SJSA1 (cell line): Measurements from ENCODE around the gene NADSYN1. TPM values are rescaled to one million over a fixed set of nuclear protein-coding genes. Genes with fewer than 3 reads are reported as not detected.

ENCODE experiments used
- DNase-seq, 2 experiments: peaks; one replicate each; pipeline ENCODE4 v3.0.0-alpha.2; 2015 to 2020; ENCODE audit warnings: low spot score in 2 of 2, low read depth in 1 of 2
- H3K27ac ChIP-seq: fragments of 250-450 bp; sonication (Bioruptor Pico); 2 replicates; pipeline ENCODE4 v1.5.1; 2020; ENCODE audit warnings: mild to moderate bottlenecking, moderate library complexity
- H3K27me3 ChIP-seq: fragments of 250-450 bp; sonication (Bioruptor Pico); replicated peaks from 2 replicates; pipeline ENCODE4 v1.5.1; 2020; ENCODE audit warnings: mild to moderate bottlenecking, moderate library complexity
- H3K36me3 ChIP-seq: fragments of 250-450 bp; sonication (Bioruptor Pico); 2 replicates; pipeline ENCODE4 v1.5.1; 2020; ENCODE audit warnings: mild to moderate bottlenecking
- H3K4me1 ChIP-seq: fragments of 250-450 bp; sonication (Bioruptor Pico); replicated peaks from 2 replicates; pipeline ENCODE4 v1.6.1; 2021; ENCODE audit warnings: mild to moderate bottlenecking
- H3K4me3 ChIP-seq: fragments of 250-450 bp; sonication (Bioruptor Pico); 2 replicates; pipeline ENCODE4 v1.5.1; 2020; ENCODE audit warnings: mild to moderate bottlenecking
- H3K9me3 ChIP-seq: fragments of 250-450 bp; sonication (Bioruptor Pico); replicated peaks from 2 replicates; pipeline ENCODE4 v1.5.1; 2020; ENCODE audit warnings: mild to moderate bottlenecking
- total RNA-seq: library from RNA; depleted of rRNA; stranded (reverse); fragments of >200 nt; shearing (Covaris generic); gene quantifications from 2 replicates; pipeline ENCODE4 v1.2.3, GENCODE V29; 2014

The NADSYN1 gene
- total RNA-seq, 1 experiment from 2014 or later: 26.1 TPM

- 0 out of 2 replicates have a peak, but pooled peaks cover 3% of the 10 kb centered on the region for H3K4me1 ChIP-seq
- no peaks in the 10 kb centered on the region for H3K27me3 ChIP-seq
- H3K36me3 ChIP-seq: no peaks in the 10 kb centered on the region
- no peak overlapping the region for H3K27ac ChIP-seq
- H3K4me3 ChIP-seq: no peak overlapping the region
- no peak for DNase-seq
- no peaks in the 10 kb centered on the region for H3K9me3 ChIP-seq
These were observed 27.1 kb upstream of the NADSYN1 start for GRCh38 chr11:71425860-71426259.

GRCh38 chr11:71426413-71426812, 26.6 kb upstream of the NADSYN1 start:
- DNase-seq: no peak
- Histone ChIP-seq H3K36me3 (no peaks in the 10 kb centered on the region), H3K4me1 (no peaks in the 10 kb centered on the region), H3K9me3 (no peaks in the 10 kb centered on the region), H3K27me3 (no peaks in the 10 kb centered on the region), H3K4me3 (no peak overlapping the region), H3K27ac (no peak overlapping the region)

DNA sequence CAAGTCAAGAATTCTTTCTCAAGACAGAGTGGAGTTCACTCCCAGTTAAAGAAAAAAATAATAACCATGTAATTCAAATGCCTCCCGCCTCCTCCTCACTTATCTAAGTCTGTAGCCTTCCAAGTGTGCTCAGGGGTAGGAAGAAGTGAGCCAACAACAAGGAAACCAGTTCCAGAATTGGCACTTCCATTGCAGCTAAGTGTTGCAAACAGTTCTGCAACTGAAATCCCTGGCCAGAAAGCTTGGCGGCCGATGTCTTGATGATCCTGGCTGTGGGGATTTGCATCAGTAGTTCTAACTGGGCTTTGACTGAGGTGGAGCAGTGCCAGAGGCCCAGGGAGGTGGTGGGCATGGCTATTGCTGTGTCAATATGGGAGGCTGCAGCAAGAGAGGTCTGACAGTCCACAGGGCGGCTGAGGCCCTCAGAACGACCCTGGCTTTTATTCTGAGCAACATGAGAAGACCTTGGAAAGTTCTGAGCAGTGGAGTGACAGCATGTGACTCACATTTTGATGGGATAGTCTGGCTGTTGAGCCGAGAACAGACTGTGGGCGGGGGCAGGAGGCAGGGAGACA, 24.1 kb upstream of the NADSYN1 start:
- no peaks in the 10 kb centered on the region for H3K36me3 ChIP-seq
- no peak for DNase-seq

DNA sequence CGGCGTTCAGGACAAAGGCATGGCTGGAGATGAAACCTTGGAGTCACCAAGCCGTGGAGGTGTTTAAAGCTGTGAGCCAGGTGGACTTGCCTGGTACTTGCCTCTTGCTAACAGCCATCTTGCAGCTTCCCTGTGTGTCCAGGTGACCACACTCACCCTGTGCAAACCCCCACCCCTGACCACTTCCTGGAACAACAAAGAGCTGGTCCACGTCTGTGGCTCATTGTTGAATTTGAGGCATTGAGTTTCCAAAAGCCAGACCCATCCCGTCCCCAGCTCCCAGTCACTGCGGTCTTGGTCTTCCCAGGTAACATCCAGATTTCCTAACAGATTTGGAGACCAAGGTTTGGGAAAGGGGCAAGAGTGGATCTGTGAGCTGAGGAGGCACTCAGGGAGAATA, 23.3 kb upstream of the NADSYN1 start:
- Histone ChIP-seq H3K9me3 (no peaks in the 10 kb centered on the region), H3K27me3 (no peaks in the 10 kb centered on the region), H3K4me1 (no peaks in the 10 kb centered on the region), H3K36me3 (no peaks in the 10 kb centered on the region), H3K27ac (no peak overlapping the region), H3K4me3 (no peak overlapping the region)
- no peak for DNase-seq

More for the DNA sequence above, 24.1 kb upstream of the NADSYN1 start:
- Histone ChIP-seq H3K27me3 (no peaks in the 10 kb centered on the region), H3K9me3 (no peaks in the 10 kb centered on the region), H3K4me1 (no peaks in the 10 kb centered on the region), H3K27ac (no peak overlapping the region), H3K4me3 (no peak overlapping the region)

GRCh38 chr11:71430166-71430565, 22.8 kb upstream of the NADSYN1 start:
- Histone ChIP-seq H3K4me1 (no peaks in the 10 kb centered on the region), H3K27me3 (no peaks in the 10 kb centered on the region), H3K4me3 (no peak overlapping the region), H3K9me3 (no peaks in the 10 kb centered on the region), H3K27ac (no peak overlapping the region), H3K36me3 (no peaks in the 10 kb centered on the region)
- no peak for DNase-seq

- H3K36me3 ChIP-seq: no peaks in the 10 kb centered on the region
- H3K9me3 ChIP-seq: no peaks in the 10 kb centered on the region
- H3K27ac ChIP-seq: no peak overlapping the region
- H3K27me3 ChIP-seq: no peaks in the 10 kb centered on the region
- H3K4me3 ChIP-seq: no peak overlapping the region
- no peaks in the 10 kb centered on the region for H3K4me1 ChIP-seq
- DNase-seq: no peak
These were observed 21.7 kb upstream of the NADSYN1 start for GRCh38 chr11:71431271-71431670.

- DNase-seq: no peak
- no peaks in the 10 kb centered on the region for H3K9me3 ChIP-seq
- H3K4me1 ChIP-seq: no peaks in the 10 kb centered on the region
- no peak overlapping the region for H3K27ac ChIP-seq
- H3K27me3 ChIP-seq: no peaks in the 10 kb centered on the region
- no peaks in the 10 kb centered on the region for H3K36me3 ChIP-seq
- no peak overlapping the region for H3K4me3 ChIP-seq
These were observed 20.0 kb upstream of the NADSYN1 start for GRCh38 chr11:71432761-71433647.

- no peak overlapping the region for H3K27ac ChIP-seq
- H3K9me3 ChIP-seq: no peaks in the 10 kb centered on the region
- DNase-seq: no peak
- H3K4me1 ChIP-seq: no peaks in the 10 kb centered on the region
- H3K27me3 ChIP-seq: no peaks in the 10 kb centered on the region
- no peak overlapping the region for H3K4me3 ChIP-seq
- H3K36me3 ChIP-seq: no peaks in the 10 kb centered on the region
These were observed 19.2 kb upstream of the NADSYN1 start for GRCh38 chr11:71433648-71434450.

DNA sequence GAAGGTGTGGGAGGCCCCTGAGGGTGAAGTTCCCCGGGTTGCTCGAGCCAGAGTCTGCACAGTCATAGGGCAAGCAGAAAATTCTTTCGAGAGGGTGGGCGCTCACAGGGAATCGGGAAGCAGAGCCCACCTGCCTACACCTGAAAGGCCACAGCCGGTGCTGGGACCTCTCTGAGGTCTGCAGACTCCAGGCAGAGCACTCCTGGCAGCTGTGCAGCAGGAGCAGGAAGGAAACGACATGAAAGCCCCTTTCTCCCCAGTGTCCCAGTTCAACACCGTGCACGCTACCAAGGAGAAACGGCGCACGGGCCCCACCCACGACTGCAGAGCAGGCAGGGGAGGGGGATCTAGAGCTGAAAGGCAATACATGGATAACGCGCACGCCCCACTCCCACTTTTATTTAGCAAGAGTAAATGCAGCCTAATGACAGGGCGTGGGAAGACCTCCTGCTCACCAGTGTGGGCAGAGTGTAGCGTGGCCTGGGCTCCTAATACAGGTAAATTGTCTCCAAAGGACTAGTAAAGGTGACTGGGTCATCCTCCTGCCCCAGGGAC, 18.4 kb upstream of the NADSYN1 start:
- DNase-seq: no peak
- Histone ChIP-seq H3K9me3 (no peaks in the 10 kb centered on the region), H3K27ac (no peak overlapping the region), H3K4me3 (no peak overlapping the region), H3K36me3 (no peaks in the 10 kb centered on the region), H3K4me1 (no peaks in the 10 kb centered on the region), H3K27me3 (no peaks in the 10 kb centered on the region)

- no peak overlapping the region for H3K27ac ChIP-seq
- H3K36me3 ChIP-seq: no peaks in the 10 kb centered on the region
- no peaks in the 10 kb centered on the region for H3K27me3 ChIP-seq
- no peaks in the 10 kb centered on the region for H3K9me3 ChIP-seq
- DNase-seq: no peak
- H3K4me1 ChIP-seq: no peaks in the 10 kb centered on the region
- no peak overlapping the region for H3K4me3 ChIP-seq
These were observed 17.6 kb upstream of the NADSYN1 start for GRCh38 chr11:71435278-71435951.

DNA sequence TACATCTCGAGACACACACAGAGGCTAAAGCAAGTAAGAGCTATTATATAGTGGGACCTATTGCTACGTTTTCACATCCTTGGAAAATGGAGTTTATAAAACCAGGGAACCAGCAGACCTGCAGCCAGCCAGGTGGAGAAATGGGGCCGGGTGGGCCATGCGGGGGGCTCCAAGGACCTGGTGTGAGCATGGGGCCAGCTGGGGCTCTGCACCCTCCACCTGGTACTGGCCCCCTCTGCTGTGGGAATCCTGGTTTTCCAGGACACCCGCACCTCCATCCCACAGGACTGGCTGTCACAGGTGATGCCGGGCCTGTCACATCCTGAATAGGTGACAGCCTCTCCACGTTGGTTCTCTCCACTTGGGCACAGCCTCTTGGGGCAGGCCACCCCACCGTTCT, 16.1 kb upstream of the NADSYN1 start:
- Histone ChIP-seq H3K4me1 (no peaks in the 10 kb centered on the region), H3K36me3 (no peaks in the 10 kb centered on the region), H3K9me3 (no peaks in the 10 kb centered on the region), H3K4me3 (no peak overlapping the region), H3K27ac (no peak overlapping the region), H3K27me3 (no peaks in the 10 kb centered on the region)
- DNase-seq: no peak

DNA sequence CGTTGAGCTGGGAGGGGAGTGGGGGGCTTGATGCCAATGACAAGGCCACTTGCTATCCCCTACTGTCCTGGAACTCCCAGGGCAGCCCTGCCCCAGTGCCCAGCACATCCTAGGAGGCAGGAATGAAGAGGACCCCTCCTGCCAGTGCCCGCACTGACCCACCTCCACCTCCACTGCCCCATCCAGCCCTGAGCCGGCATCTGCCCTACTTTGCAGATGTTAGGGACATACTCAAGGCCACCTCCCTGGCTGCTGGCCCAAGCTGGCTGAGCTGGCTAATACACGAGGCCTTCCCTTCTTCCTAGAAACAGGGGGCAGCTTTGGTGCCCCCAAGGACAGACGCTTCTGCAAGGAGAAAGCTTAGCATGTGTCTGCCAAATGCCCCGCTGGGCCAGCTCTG, 15.6 kb upstream of the NADSYN1 start:
- Histone ChIP-seq H3K27ac (no peak overlapping the region), H3K4me1 (no peaks in the 10 kb centered on the region), H3K36me3 (no peaks in the 10 kb centered on the region), H3K9me3 (no peaks in the 10 kb centered on the region), H3K27me3 (no peaks in the 10 kb centered on the region), H3K4me3 (no peak overlapping the region)
- no peak for DNase-seq

DNA sequence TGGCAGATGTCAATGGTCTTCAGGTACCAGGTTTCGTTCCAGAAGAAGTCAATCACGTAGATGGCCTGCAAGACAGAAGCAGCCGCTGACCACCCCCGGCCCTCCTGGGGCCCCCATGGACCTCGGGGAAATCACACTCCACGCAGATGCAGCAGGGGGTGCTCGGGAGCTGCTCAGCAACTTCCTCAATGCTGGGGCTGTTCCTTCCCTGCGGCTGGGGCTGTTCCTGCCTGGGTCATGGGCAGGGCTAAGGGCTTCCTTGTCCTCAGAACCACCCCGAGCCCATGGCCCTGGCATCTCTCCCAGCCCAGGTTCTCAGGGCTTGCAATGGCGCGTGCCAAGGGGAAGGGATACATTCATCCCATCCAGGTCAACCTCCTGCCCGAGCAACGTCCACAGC, 15.1 kb upstream of the NADSYN1 start:
- Histone ChIP-seq H3K27me3 (no peaks in the 10 kb centered on the region), H3K4me1 (no peaks in the 10 kb centered on the region), H3K4me3 (no peak overlapping the region), H3K9me3 (no peaks in the 10 kb centered on the region), H3K27ac (no peak overlapping the region), H3K36me3 (no peaks in the 10 kb centered on the region)
- DNase-seq: no peak
